LNCaP clone FGC (cell line): Measurements from ENCODE around the gene SPNS2.

ENCODE experiments used
- DNase-seq: peaks from one replicate; pipeline ENCODE4 v3.0.0-alpha.2; 2011; ENCODE audit warnings: low read depth
- H3K4me3 ChIP-seq: 2 replicates; pipeline ENCODE4 v1.5.1; 2011; ENCODE audit warnings: mild to moderate bottlenecking, low read depth, low read length, control low read depth
- TF ChIP-seq, protein P1 (sequence below): IDR thresholded peaks from 2 replicates; pipeline ENCODE4 v1.5.1; 2012; ENCODE audit warnings: mild to moderate bottlenecking; ENCODE audit not compliant: control insufficient read depth, insufficient read depth; ENCODE audit errors: extremely low read depth

SPNS2 gene

DNA sequence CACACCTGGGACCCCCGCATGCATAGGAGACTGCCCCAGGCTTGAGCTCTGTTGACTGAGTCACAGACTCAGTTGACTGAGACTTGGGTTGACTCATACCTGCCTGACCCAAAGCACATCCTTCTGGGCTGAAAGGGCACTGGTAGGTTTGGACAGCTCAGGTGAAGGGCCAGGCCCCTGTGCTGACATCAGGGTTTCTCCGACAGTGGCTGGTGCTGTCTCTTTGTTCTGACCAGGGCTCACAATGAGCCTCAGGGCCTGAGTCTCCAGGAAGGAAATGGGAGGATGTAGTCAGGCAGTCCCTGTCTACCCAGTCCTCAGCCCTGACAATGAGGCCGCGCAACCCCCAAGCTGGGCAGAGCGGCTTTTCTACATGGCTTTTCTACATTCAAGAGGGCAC is 6.5 kb downstream of the SPNS2 start:
- no peak for DNase-seq
- no peak overlapping the region for H3K4me3 ChIP-seq
- TF ChIP-seq, protein P1, sequence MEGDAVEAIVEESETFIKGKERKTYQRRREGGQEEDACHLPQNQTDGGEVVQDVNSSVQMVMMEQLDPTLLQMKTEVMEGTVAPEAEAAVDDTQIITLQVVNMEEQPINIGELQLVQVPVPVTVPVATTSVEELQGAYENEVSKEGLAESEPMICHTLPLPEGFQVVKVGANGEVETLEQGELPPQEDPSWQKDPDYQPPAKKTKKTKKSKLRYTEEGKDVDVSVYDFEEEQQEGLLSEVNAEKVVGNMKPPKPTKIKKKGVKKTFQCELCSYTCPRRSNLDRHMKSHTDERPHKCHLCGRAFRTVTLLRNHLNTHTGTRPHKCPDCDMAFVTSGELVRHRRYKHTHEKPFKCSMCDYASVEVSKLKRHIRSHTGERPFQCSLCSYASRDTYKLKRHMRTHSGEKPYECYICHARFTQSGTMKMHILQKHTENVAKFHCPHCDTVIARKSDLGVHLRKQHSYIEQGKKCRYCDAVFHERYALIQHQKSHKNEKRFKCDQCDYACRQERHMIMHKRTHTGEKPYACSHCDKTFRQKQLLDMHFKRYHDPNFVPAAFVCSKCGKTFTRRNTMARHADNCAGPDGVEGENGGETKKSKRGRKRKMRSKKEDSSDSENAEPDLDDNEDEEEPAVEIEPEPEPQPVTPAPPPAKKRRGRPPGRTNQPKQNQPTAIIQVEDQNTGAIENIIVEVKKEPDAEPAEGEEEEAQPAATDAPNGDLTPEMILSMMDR: no peak

- no peak for DNase-seq
- no peak overlapping the region for H3K4me3 ChIP-seq
- TF ChIP-seq, protein P1: no peak
These were observed 7.6 kb downstream of the SPNS2 start for GRCh38 chr17:4506175-4506813.

GRCh38 chr17:4506892-4507291 is 8.2 kb downstream of the SPNS2 start:
- H3K4me3 ChIP-seq: no peak overlapping the region
- DNase-seq: no peak
- TF ChIP-seq, protein P1: no peak

GRCh38 chr17:4507361-4508111 is 8.9 kb downstream of the SPNS2 start:
- DNase-seq: no peak
- no peak overlapping the region for H3K4me3 ChIP-seq
- TF ChIP-seq, protein P1: no peak

DNA sequence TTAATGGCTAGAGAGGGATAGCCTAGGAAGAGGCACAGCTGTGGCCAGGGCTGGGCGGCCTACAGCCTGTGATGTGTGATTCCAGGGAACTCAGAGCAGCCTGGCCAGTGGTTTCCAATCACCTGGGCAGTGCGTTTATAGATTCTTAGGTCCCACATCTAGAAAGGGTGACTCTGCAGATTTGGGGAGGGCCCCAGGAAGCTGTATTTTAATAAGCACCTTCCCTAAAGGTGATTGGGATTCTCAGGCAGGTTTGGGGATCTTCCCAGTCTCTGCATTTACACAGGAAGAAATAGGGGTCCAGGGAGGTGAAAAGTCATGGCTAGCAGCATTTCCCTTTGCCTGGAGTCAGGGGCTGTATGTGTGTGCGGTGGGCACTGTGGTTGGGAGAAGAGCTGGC is 9.5 kb downstream of the SPNS2 start:
- DNase-seq: no peak
- TF ChIP-seq, protein P1: no peak
- no peak overlapping the region for H3K4me3 ChIP-seq

- TF ChIP-seq, protein P1: no peak
- no peak overlapping the region for H3K4me3 ChIP-seq
- DNase-seq: no peak
These were observed 10.7 kb downstream of the SPNS2 start for GRCh38 chr17:4509401-4509800.
